GM21360 (cell line): Measurements from ENCODE around the gene TNIK.
"Not testable (repeated sequence)": the region's sequence is repeated elsewhere in the genome, so short reads cannot be mapped to it uniquely, and the experiment has no call there.

Experiments used
- ATAC-seq: cut with Tn5 transposase; IDR thresholded peaks from one replicate; pipeline ENCODE4 v1.9.1; 2021; ENCODE audit warnings: mild to moderate bottlenecking, moderate library complexity; ENCODE audit not compliant: unreplicated experiment

The TNIK gene

GRCh38 chr3:171366738-171367137 lies 93.5 kb downstream of the TNIK start:
- ATAC-seq = not testable (repeated sequence)

- no peak for ATAC-seq
Observed at GRCh38 chr3:171366043-171366442, 94.2 kb downstream of the TNIK start.

GRCh38 chr3:171365489-171365888 lies 94.7 kb downstream of the TNIK start:
- ATAC-seq = no peak

- no peak for ATAC-seq
Observed at GRCh38 chr3:171364500-171364899, 95.7 kb downstream of the TNIK start.

- no peak for ATAC-seq
Observed at GRCh38 chr3:171363202-171363601, 97.0 kb downstream of the TNIK start.

GRCh38 chr3:171362575-171362974 lies 97.6 kb downstream of the TNIK start:
- ATAC-seq = no peak

GRCh38 chr3:171358881-171359198 lies 101.4 kb downstream of the TNIK start:
- ATAC-seq = no peak

GRCh38 chr3:171358181-171358880 lies 101.9 kb downstream of the TNIK start:
- ATAC-seq = no peak

- ATAC-seq = no peak
Observed at GRCh38 chr3:171357721-171358120, 102.5 kb downstream of the TNIK start.

- no peak for ATAC-seq
Observed at GRCh38 chr3:171356251-171356650, 104.0 kb downstream of the TNIK start.

- ATAC-seq = no peak
Observed at GRCh38 chr3:171354706-171355582, 105.3 kb downstream of the TNIK start.

GRCh38 chr3:171354049-171354705 lies 106.0 kb downstream of the TNIK start:
- ATAC-seq = no peak

GRCh38 chr3:171353423-171353822 lies 106.8 kb downstream of the TNIK start:
- no peak for ATAC-seq

GRCh38 chr3:171352387-171352935 lies 107.7 kb downstream of the TNIK start:
- no peak for ATAC-seq

- ATAC-seq = no peak
Observed at GRCh38 chr3:171351676-171352075, 108.5 kb downstream of the TNIK start.

- no peak for ATAC-seq
Observed at GRCh38 chr3:171350364-171350763, 109.8 kb downstream of the TNIK start.

- ATAC-seq = no peak
Observed at GRCh38 chr3:171349392-171349791, 110.8 kb downstream of the TNIK start.

- peak; percentile 20 for ATAC-seq
Observed at GRCh38 chr3:171348121-171348520, 112.1 kb downstream of the TNIK start.

- ATAC-seq = peak; percentile 76
Observed at GRCh38 chr3:171347301-171348039, 112.7 kb downstream of the TNIK start.

- no peak for ATAC-seq
Observed at GRCh38 chr3:171346582-171347300, 113.5 kb downstream of the TNIK start.
